SK-N-SH (cell line): Measurements from ENCODE around the gene FRMD1. TPM values are rescaled to one million over a fixed set of nuclear protein-coding genes. Genes with fewer than 3 reads are reported as not detected.

Experiments
- CTCF ChIA-PET: fragments of 300-600, 350-600 bp; formaldehyde crosslinking; extraction: SDS; loops from one replicate; lab custom pipeline; 2021; lab: Yijun Ruan, JAX
- POLR2A ChIA-PET: fragments of 350-600 bp; sonication (Branson Sonifier 250); formaldehyde crosslinking; extraction: SDS; loops from one replicate; lab custom pipeline; 2020; ENCODE audit warnings: antibody characterized with exemption, inconsistent platforms; lab: Yijun Ruan, JAX
- DNase-seq: peaks from one replicate; pipeline ENCODE4 v3.0.0; 2012
- H2AFZ ChIP-seq: fragments of 200-600 bp; sonication (generic); 2 replicates; pipeline ENCODE4 v1.8.1; 2016; ENCODE audit warnings: antibody characterized with exemption, mild to moderate bottlenecking, low read depth
- H3F3A ChIP-seq: fragments of 200-600 bp; sonication (generic); replicated peaks from 2 replicates; pipeline ENCODE3; 2016; ENCODE audit warnings: antibody characterized with exemption, mild to moderate bottlenecking; ENCODE audit not compliant: insufficient read depth
- H3K27ac ChIP-seq, 2 experiments: fragments of 200-500 bp in 1 of 2; fragments of 200-600 bp in 1 of 2; sonication (Bioruptor generic) in 1 of 2; sonication (generic), shearing (Covaris generic) in 1 of 2; 2 replicates each; pipeline versions ENCODE4 v1.5.1 to v1.6.1; 2014 to 2016; ENCODE audit warnings: low read depth in 2 of 2, inconsistent platforms in 1 of 2, low read length in 1 of 2, mild to moderate bottlenecking in 1 of 2, mixed read lengths in 1 of 2
- H3K27me3 ChIP-seq: fragments of 200-600 bp; sonication (generic), shearing (Covaris generic); 2 replicates; pipeline ENCODE4 v1.6.1; 2016; ENCODE audit warnings: mixed run types; ENCODE audit not compliant: insufficient read depth
- H3K36me3 ChIP-seq, 2 experiments: fragments of 200-500 bp in 1 of 2; fragments of 200-600 bp in 1 of 2; sonication (Bioruptor generic) in 1 of 2; sonication (generic) in 1 of 2; replicated peaks in 1 of 2; 2 replicates each; pipeline versions ENCODE3 to v1.5.1; 2014 to 2016; ENCODE audit warnings: low read length in 1 of 2, mild to moderate bottlenecking in 1 of 2; ENCODE audit not compliant: insufficient read depth in 2 of 2, control insufficient read depth in 1 of 2
- H3K4me1 ChIP-seq, 2 experiments: fragments of 200-500 bp in 1 of 2; fragments of 200-600 bp in 1 of 2; sonication (Bioruptor generic) in 1 of 2; sonication (generic), shearing (Covaris generic) in 1 of 2; 2 replicates each; pipeline versions ENCODE4 v1.5.1 to v1.6.1; 2014 to 2016; ENCODE audit warnings: low read depth in 1 of 2, low read length in 1 of 2, mixed run types in 1 of 2; ENCODE audit not compliant: insufficient read depth in 2 of 2, control insufficient read depth in 1 of 2
- H3K4me2 ChIP-seq: fragments of 200-600 bp; sonication (generic), shearing (Covaris generic); 2 replicates; pipeline ENCODE4 v1.6.1; 2017; ENCODE audit warnings: mixed run types
- H3K4me3 ChIP-seq, 2 experiments: fragments of 200-500 bp in 1 of 2; fragments of 200-600 bp in 1 of 2; sonication (Bioruptor generic) in 1 of 2; sonication (generic), shearing (Covaris generic) in 1 of 2; 2 replicates each; pipeline versions ENCODE4 v1.5.1 to v1.8.1; 2014 to 2016; ENCODE audit warnings: low read depth in 2 of 2, inconsistent platforms in 1 of 2, low read length in 1 of 2, mild to moderate bottlenecking in 1 of 2, mixed read lengths in 1 of 2, moderate library complexity in 1 of 2
- H3K79me2 ChIP-seq: fragments of 200-600 bp; sonication (generic); 2 replicates; pipeline ENCODE4 v1.8.1; 2017; ENCODE audit warnings: mild to moderate bottlenecking; ENCODE audit not compliant: insufficient read depth
- H3K9ac ChIP-seq: fragments of 200-600 bp; sonication (generic); 2 replicates; pipeline ENCODE4 v1.6.1; 2017; ENCODE audit warnings: mixed run types
- H3K9me2 ChIP-seq: fragments of 200-600 bp; sonication (generic); 2 replicates; pipeline ENCODE4 v1.6.1; 2017; ENCODE audit warnings: mixed run types
- H3K9me3 ChIP-seq: fragments of 200-600 bp; sonication (generic); 2 replicates; pipeline ENCODE4 v1.6.1; 2017; ENCODE audit warnings: mixed run types, mild to moderate bottlenecking, moderate library complexity
- H4K20me1 ChIP-seq: fragments of 200-600 bp; sonication (generic); 2 replicates; pipeline ENCODE4 v1.6.1; 2017; ENCODE audit warnings: mild to moderate bottlenecking, mixed run types; ENCODE audit not compliant: insufficient read depth
- CTCF ChIP-seq: fragments of 200-600 bp; sonication (generic); IDR thresholded peaks from 2 replicates; pipeline ENCODE4 v1.6.1; 2017; ENCODE audit warnings: antibody characterized with exemption, mild to moderate bottlenecking, moderate library complexity
- EZH2phosphoT487 ChIP-seq: fragments of 200-600 bp; sonication (generic); IDR thresholded peaks from 2 replicates; pipeline ENCODE4 v1.6.1; 2017; ENCODE audit warnings: low read depth, mixed run types, mild to moderate bottlenecking, antibody characterized with exemption, moderate library complexity, borderline replicate concordance
- FOSL2 ChIP-seq: IDR thresholded peaks from 2 replicates; pipeline ENCODE4 v1.4.0; 2012; ENCODE audit warnings: low read depth, mild to moderate bottlenecking, moderate library complexity, borderline replicate concordance
- GABPA ChIP-seq: IDR thresholded peaks from 2 replicates; pipeline ENCODE4 v1.4.0; 2012; ENCODE audit warnings: low read depth, mild to moderate bottlenecking
- GATA2 ChIP-seq: sonication (generic); formaldehyde crosslinking; IDR thresholded peaks from 2 replicates; pipeline ENCODE4 v1.5.0; 2020; ENCODE audit warnings: mild to moderate bottlenecking, missing genetic modification reagents
- JUND ChIP-seq: IDR thresholded peaks from 2 replicates; pipeline ENCODE4 v1.4.0; 2012
- MAX ChIP-seq: IDR thresholded peaks from 2 replicates; pipeline ENCODE4 v1.4.0; 2012; ENCODE audit warnings: low read depth
- MEF2A ChIP-seq: IDR thresholded peaks from 2 replicates; pipeline ENCODE4 v1.4.0; 2012; ENCODE audit warnings: low read depth, borderline replicate concordance
- MXI1 ChIP-seq: IDR thresholded peaks from 2 replicates; pipeline ENCODE4 v1.6.1; 2012; ENCODE audit warnings: mild to moderate bottlenecking, low read depth, low read length, improper control_type of control experiment
- NFIC ChIP-seq: IDR thresholded peaks from 2 replicates; pipeline ENCODE4 v1.4.0; 2012; ENCODE audit warnings: borderline replicate concordance
- PBX3 ChIP-seq: IDR thresholded peaks from 2 replicates; pipeline ENCODE4; 2012
- REST ChIP-seq: IDR thresholded peaks from 2 replicates; pipeline ENCODE4 v1.6.1; 2012; ENCODE audit warnings: mild to moderate bottlenecking, low read depth, low read length, moderate library complexity
- RFX5 ChIP-seq: IDR thresholded peaks from 2 replicates; pipeline ENCODE4 v1.6.1; 2012; ENCODE audit warnings: mild to moderate bottlenecking, improper control_type of control experiment, low read length
- SIN3A ChIP-seq: IDR thresholded peaks from 2 replicates; pipeline ENCODE4 v1.6.1; 2012; ENCODE audit warnings: low read depth, mild to moderate bottlenecking, low read length, moderate library complexity, borderline replicate concordance
- SMC3 ChIP-seq: IDR thresholded peaks from 2 replicates; pipeline ENCODE4 v1.6.1; 2012; ENCODE audit warnings: low read depth, low read length, improper control_type of control experiment
- TCF12 ChIP-seq: IDR thresholded peaks from 2 replicates; pipeline ENCODE4 v1.4.0; 2012
- TEAD4 ChIP-seq: IDR thresholded peaks from 2 replicates; pipeline ENCODE4 v1.4.0; 2012; ENCODE audit warnings: mild to moderate bottlenecking, borderline replicate concordance; ENCODE audit not compliant: insufficient read depth
- USF1 ChIP-seq: IDR thresholded peaks from 2 replicates; pipeline ENCODE4 v1.4.0; 2012; ENCODE audit warnings: low read depth, borderline replicate concordance
- USF2 ChIP-seq: fragments of 150-350 bp; IDR thresholded peaks from 2 replicates; pipeline ENCODE4 v1.6.1; 2017; ENCODE audit warnings: antibody characterized with exemption, low read length, low read depth, borderline replicate concordance
- YY1 ChIP-seq: IDR thresholded peaks from 2 replicates; pipeline ENCODE4 v1.4.0; 2012; ENCODE audit warnings: low read depth, mild to moderate bottlenecking
- WGBS: methylation state at CpG from one replicate; pipeline ENCODE4 v1.1.6; 2017; ENCODE audit warnings: low lambda C conversion rate; 5-methylcytosine and 5-hydroxymethylcytosine counted together
- polyA plus RNA-seq, 3 experiments: library from polyadenylated mRNA; depleted of rRNA; stranded (reverse); fragments of >200 nt; gene quantifications; 2 replicates each; pipeline ENCODE4 v1.2.3, GENCODE V29; 2012

FRMD1 gene
- polyA plus RNA-seq, 1 of the 3 experiments (the other 2 are of a cell fraction), result not detected

- H3K9ac ChIP-seq, result no peak overlapping the region
- H3K27ac ChIP-seq, result no peak overlapping the region
- DNase-seq, result peak; percentile 21
- no peaks in the 10 kb centered on the region for H3K9me3 ChIP-seq
- no peak overlapping the region for H2AFZ ChIP-seq
- no peaks in the 10 kb centered on the region for H3K9me2 ChIP-seq
- H3K79me2 ChIP-seq, result no peaks in the 10 kb centered on the region
- H3K4me1 ChIP-seq, result no peaks in the 10 kb centered on the region; a peak in 1 of 4 replicates
- H4K20me1 ChIP-seq, result no peaks in the 10 kb centered on the region
- no peaks in the 10 kb centered on the region for H3K27me3 ChIP-seq
- no peak overlapping the region for H3K4me2 ChIP-seq
- WGBS, result 69% methylated on average over 24 of the region's 34 CpGs
- H3F3A ChIP-seq, result no peaks in the 10 kb centered on the region
- POLR2A ChIA-PET, result no interaction called here
- CTCF ChIA-PET, result interaction anchor here (0.8 kb wide), 1 partner anchor 29 kb away, joined by 4 read pairs; no protein-coding TSS in a partner anchor
- H3K4me3 ChIP-seq, result no peak overlapping the region
- no peaks in the 10 kb centered on the region for H3K36me3 ChIP-seq
- no peak for TF ChIP-seq NFIC
- TF ChIP-seq CTCF, result no peak
- TF ChIP-seq SMC3, result no peak
- TF ChIP-seq TCF12, result no peak
- TF ChIP-seq JUND, result no peak
- TF ChIP-seq PBX3, result no peak
- TF ChIP-seq SIN3A, result no peak
- TF ChIP-seq EZH2phosphoT487, result no peak
- TF ChIP-seq USF2, result no peak
- TF ChIP-seq REST, result no peak
- TF ChIP-seq USF1, result no peak
- TF ChIP-seq YY1, result no peak
- TF ChIP-seq GABPA, result no peak
- no peak for TF ChIP-seq RFX5
- TF ChIP-seq MEF2A, result no peak
- no peak for TF ChIP-seq TEAD4
- TF ChIP-seq FOSL2, result no peak
- TF ChIP-seq MAX, result no peak
- no peak for TF ChIP-seq GATA2
- no peak for TF ChIP-seq MXI1
Measured at GRCh38 chr6:168089186-168090063, 10.4 kb upstream of the FRMD1 start.
